HepG2 (cell line): ENCODE measurements around the gene IL11RA. TPM values are rescaled to one million over a fixed set of nuclear protein-coding genes. Genes with fewer than 3 reads are reported as not detected.

ENCODE experiments used
- FOXK2 ChIP-seq: fragments of 450-650 bp; IDR thresholded peaks from 2 replicates; pipeline ENCODE4 v1.6.1; 2016
- MAFF ChIP-seq: IDR thresholded peaks from 2 replicates; pipeline ENCODE4 v1.6.1; 2011; ENCODE audit warnings: low read depth, low read length, improper control_type of control experiment
- PITX1 ChIP-seq: sonication (generic); formaldehyde crosslinking; IDR thresholded peaks from 2 replicates; pipeline ENCODE4 v1.5.1; 2020; ENCODE audit warnings: mild to moderate bottlenecking, missing genetic modification reagents
- POGZ ChIP-seq: sonication (generic); formaldehyde crosslinking; IDR thresholded peaks from 2 replicates; pipeline ENCODE4 v1.4.0; 2020; ENCODE audit warnings: mild to moderate bottlenecking, missing genetic modification reagents
- RFX5 ChIP-seq: IDR thresholded peaks from 2 replicates; pipeline ENCODE4 v1.6.1; 2011; ENCODE audit warnings: low read depth, low read length, improper control_type of control experiment
- SAFB2 ChIP-seq: sonication (generic); formaldehyde crosslinking; IDR thresholded peaks from 2 replicates; pipeline ENCODE4 v1.5.1; 2020; ENCODE audit warnings: missing genetic modification reagents, low read depth, mild to moderate bottlenecking, borderline replicate concordance
- SNAPC2 ChIP-seq: sonication (generic); formaldehyde crosslinking; IDR thresholded peaks from 2 replicates; pipeline ENCODE4 v1.8.1; 2022; ENCODE audit warnings: mild to moderate bottlenecking, missing genetic modification reagents
- SOX6 ChIP-seq, 2 experiments: fragments of 450-650 bp in 1 of 2; sonication (generic) in 1 of 2; formaldehyde crosslinking in 1 of 2; IDR thresholded peaks; 2 replicates each; pipeline versions ENCODE4 v1.4.0 to v1.6.1; 2017 to 2020; ENCODE audit warnings: antibody characterized with exemption in 1 of 2, mild to moderate bottlenecking in 1 of 2, missing genetic modification reagents in 1 of 2
- THYN1 ChIP-seq: sonication (generic); formaldehyde crosslinking; IDR thresholded peaks from 2 replicates; pipeline ENCODE4 v1.8.1; 2023; ENCODE audit warnings: low read depth, mild to moderate bottlenecking, moderate library complexity, missing genetic modification reagents, borderline replicate concordance
- XBP1 ChIP-seq: sonication (generic); formaldehyde crosslinking; IDR thresholded peaks from 2 replicates; pipeline ENCODE4 v1.5.0; 2020; ENCODE audit warnings: missing genetic modification reagents
- YEATS4 ChIP-seq: sonication (generic); formaldehyde crosslinking; IDR thresholded peaks from 2 replicates; pipeline ENCODE4 v1.4.0; 2020; ENCODE audit warnings: missing genetic modification reagents, borderline replicate concordance
- ZNF232 ChIP-seq: sonication (generic); formaldehyde crosslinking; IDR thresholded peaks from 2 replicates; pipeline ENCODE4 v1.4.0; 2020; ENCODE audit warnings: missing genetic modification reagents, borderline replicate concordance
- ZNF234 ChIP-seq: sonication (generic); formaldehyde crosslinking; conservative IDR thresholded peaks from 2 replicates; pipeline ENCODE4 v1.5.1; 2020; ENCODE audit warnings: mild to moderate bottlenecking, missing genetic modification reagents
- ZNF564 ChIP-seq: sonication (generic); formaldehyde crosslinking; IDR thresholded peaks from 2 replicates; pipeline ENCODE4 v1.8.1; 2023; ENCODE audit warnings: mild to moderate bottlenecking, missing genetic modification reagents
- ZNF577 ChIP-seq: sonication (generic); formaldehyde crosslinking; IDR thresholded peaks from 2 replicates; pipeline ENCODE4 v1.4.0; 2020; ENCODE audit warnings: mild to moderate bottlenecking, low read depth, missing genetic modification reagents, borderline replicate concordance
- ZSCAN29 ChIP-seq: sonication (generic); formaldehyde crosslinking; conservative IDR thresholded peaks from 2 replicates; pipeline ENCODE4 v1.4.0; 2020; ENCODE audit warnings: mild to moderate bottlenecking, missing genetic modification reagents
- polyA plus RNA-seq, 8 experiments: library from polyadenylated mRNA; depleted of rRNA in 3 of 8; stranded (reverse) in 7 of 8; unstranded in 1 of 8; fragments of >200 nt; fragmentation: Illumina TruSeq in 4 of 8; extraction: Trizol in 4 of 8; gene quantifications; 2 replicates each; pipeline versions ENCODE4 v1.2.1 to v1.2.3, GENCODE V29; 2011 to 2016; ENCODE audit warnings: low read depth in 4 of 8, missing spikeins in 1 of 8, mixed read lengths in 1 of 8; ENCODE audit not compliant: insufficient read depth in 1 of 8
- total RNA-seq, 5 experiments: library from RNA; depleted of rRNA; stranded (reverse); fragments of >200 nt; fragmentation: Illumina TruSeq; extraction: Trizol; gene quantifications; 2 replicates each; pipeline ENCODE4 v1.2.3, GENCODE V29; 2016; ENCODE audit warnings: low read depth in 1 of 5
- TF ChIP-seq, protein P1 (sequence below): sonication (generic); formaldehyde crosslinking; IDR thresholded peaks from 2 replicates; pipeline ENCODE4 v1.5.0; 2020; ENCODE audit warnings: mild to moderate bottlenecking, low read depth, missing genetic modification reagents, borderline replicate concordance
- TF ChIP-seq, protein P2 (sequence below): sonication (generic); formaldehyde crosslinking; IDR thresholded peaks from 2 replicates; pipeline ENCODE4 v1.4.0; 2020; ENCODE audit warnings: missing genetic modification reagents
- TF ChIP-seq, protein P3 (sequence below): sonication (generic); formaldehyde crosslinking; IDR thresholded peaks from 2 replicates; pipeline ENCODE4 v1.4.0; 2020; ENCODE audit warnings: missing genetic modification reagents
- TF ChIP-seq, protein P4 (sequence below): sonication (generic); formaldehyde crosslinking; IDR thresholded peaks from 2 replicates; pipeline ENCODE4 v1.5.0; 2020; ENCODE audit warnings: missing genetic modification reagents, mild to moderate bottlenecking, borderline replicate concordance
- TF ChIP-seq, protein P5 (sequence below): sonication (generic); formaldehyde crosslinking; IDR thresholded peaks from 2 replicates; pipeline ENCODE4 v1.5.0; 2020; ENCODE audit warnings: mild to moderate bottlenecking, missing genetic modification reagents

The IL11RA gene
- total and polyA plus RNA-seq, 2 of the 13 experiments (the other 11 are each of a cell fraction or from before 2014, with no cell fraction given), result 2.0 to 4.2 TPM

DNA sequence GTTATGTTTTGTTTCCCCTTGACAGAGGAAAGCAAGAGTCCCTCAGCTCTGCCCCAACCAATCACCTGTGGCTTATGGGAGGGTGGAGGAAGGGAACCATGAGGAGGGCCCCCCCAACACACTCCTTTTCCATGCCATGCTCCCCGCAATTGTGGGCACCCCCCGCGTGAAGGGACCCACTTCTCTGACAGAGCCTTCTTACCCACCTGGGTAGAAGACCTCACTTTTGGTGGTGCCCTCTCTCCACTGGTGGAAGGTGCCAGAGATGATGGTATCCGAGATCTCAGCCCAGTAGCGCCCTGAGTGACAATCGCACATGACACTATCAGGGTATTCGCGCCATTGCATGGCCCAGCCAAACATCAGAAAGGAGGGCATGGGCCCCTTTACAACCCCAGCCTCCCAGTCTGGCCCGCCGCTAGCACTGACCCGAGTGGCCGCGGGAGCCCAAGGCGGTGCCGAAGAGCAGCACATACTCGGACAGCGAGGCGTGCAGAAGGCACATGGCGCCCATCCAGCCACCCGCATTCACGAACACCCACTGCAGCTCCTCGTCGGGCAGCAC is 15.1 kb upstream of the IL11RA start (continued):
- no peak for TF ChIP-seq ZSCAN29 (CRISPR knock-in tag)
- TF ChIP-seq, protein P1, sequence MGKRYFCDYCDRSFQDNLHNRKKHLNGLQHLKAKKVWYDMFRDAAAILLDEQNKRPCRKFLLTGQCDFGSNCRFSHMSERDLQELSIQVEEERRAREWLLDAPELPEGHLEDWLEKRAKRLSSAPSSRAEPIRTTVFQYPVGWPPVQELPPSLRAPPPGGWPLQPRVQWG (CRISPR knock-in tag), result no peak
- no peak for TF ChIP-seq SAFB2
- no peak for TF ChIP-seq MAFF
- TF ChIP-seq SOX6 (IDR thresholded peaks at IDR 0.05), result no peak
- no peak for TF ChIP-seq SOX6 (CRISPR knock-in tag; IDR thresholded peaks at IDR 0.05)
- no peak for TF ChIP-seq PITX1
- TF ChIP-seq XBP1, result no peak
- TF ChIP-seq, protein P2, sequence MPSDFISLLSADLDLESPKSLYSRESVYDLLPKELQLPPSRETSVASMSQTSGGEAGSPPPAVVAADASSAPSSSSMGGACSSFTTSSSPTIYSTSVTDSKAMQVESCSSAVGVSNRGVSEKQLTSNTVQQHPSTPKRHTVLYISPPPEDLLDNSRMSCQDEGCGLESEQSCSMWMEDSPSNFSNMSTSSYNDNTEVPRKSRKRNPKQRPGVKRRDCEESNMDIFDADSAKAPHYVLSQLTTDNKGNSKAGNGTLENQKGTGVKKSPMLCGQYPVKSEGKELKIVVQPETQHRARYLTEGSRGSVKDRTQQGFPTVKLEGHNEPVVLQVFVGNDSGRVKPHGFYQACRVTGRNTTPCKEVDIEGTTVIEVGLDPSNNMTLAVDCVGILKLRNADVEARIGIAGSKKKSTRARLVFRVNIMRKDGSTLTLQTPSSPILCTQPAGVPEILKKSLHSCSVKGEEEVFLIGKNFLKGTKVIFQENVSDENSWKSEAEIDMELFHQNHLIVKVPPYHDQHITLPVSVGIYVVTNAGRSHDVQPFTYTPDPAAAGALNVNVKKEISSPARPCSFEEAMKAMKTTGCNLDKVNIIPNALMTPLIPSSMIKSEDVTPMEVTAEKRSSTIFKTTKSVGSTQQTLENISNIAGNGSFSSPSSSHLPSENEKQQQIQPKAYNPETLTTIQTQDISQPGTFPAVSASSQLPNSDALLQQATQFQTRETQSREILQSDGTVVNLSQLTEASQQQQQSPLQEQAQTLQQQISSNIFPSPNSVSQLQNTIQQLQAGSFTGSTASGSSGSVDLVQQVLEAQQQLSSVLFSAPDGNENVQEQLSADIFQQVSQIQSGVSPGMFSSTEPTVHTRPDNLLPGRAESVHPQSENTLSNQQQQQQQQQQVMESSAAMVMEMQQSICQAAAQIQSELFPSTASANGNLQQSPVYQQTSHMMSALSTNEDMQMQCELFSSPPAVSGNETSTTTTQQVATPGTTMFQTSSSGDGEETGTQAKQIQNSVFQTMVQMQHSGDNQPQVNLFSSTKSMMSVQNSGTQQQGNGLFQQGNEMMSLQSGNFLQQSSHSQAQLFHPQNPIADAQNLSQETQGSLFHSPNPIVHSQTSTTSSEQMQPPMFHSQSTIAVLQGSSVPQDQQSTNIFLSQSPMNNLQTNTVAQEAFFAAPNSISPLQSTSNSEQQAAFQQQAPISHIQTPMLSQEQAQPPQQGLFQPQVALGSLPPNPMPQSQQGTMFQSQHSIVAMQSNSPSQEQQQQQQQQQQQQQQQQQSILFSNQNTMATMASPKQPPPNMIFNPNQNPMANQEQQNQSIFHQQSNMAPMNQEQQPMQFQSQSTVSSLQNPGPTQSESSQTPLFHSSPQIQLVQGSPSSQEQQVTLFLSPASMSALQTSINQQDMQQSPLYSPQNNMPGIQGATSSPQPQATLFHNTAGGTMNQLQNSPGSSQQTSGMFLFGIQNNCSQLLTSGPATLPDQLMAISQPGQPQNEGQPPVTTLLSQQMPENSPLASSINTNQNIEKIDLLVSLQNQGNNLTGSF (CRISPR knock-in tag), result peak; percentile 69; the same call in 1 of the 2 replicates
- no peak for TF ChIP-seq RFX5
- TF ChIP-seq YEATS4 (CRISPR knock-in tag), result no peak
- no peak for TF ChIP-seq THYN1 (CRISPR knock-in tag)
- no peak for TF ChIP-seq ZNF577
- TF ChIP-seq FOXK2, result no peak
- no peak for TF ChIP-seq POGZ (CRISPR knock-in tag)
- peak; percentile 85; the same call in 1 of the 2 replicates for TF ChIP-seq ZNF232 (CRISPR knock-in tag)
- no peak for TF ChIP-seq ZNF564 (CRISPR knock-in tag)
- TF ChIP-seq, protein P3, sequence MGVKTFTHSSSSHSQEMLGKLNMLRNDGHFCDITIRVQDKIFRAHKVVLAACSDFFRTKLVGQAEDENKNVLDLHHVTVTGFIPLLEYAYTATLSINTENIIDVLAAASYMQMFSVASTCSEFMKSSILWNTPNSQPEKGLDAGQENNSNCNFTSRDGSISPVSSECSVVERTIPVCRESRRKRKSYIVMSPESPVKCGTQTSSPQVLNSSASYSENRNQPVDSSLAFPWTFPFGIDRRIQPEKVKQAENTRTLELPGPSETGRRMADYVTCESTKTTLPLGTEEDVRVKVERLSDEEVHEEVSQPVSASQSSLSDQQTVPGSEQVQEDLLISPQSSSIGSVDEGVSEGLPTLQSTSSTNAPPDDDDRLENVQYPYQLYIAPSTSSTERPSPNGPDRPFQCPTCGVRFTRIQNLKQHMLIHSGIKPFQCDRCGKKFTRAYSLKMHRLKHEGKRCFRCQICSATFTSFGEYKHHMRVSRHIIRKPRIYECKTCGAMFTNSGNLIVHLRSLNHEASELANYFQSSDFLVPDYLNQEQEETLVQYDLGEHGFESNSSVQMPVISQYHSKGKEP, result no peak
- TF ChIP-seq SNAPC2 (CRISPR knock-in tag), result 0 out of 2 replicates have a peak, but pooled peaks have one; percentile 7
- TF ChIP-seq, protein P4, sequence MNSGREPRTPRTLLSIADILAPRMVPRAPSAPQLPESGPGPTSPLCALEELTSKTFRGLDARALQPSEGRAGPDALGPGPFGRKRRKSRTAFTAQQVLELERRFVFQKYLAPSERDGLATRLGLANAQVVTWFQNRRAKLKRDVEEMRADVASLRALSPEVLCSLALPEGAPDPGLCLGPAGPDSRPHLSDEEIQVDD (CRISPR knock-in tag), result no peak
- TF ChIP-seq, protein P5, sequence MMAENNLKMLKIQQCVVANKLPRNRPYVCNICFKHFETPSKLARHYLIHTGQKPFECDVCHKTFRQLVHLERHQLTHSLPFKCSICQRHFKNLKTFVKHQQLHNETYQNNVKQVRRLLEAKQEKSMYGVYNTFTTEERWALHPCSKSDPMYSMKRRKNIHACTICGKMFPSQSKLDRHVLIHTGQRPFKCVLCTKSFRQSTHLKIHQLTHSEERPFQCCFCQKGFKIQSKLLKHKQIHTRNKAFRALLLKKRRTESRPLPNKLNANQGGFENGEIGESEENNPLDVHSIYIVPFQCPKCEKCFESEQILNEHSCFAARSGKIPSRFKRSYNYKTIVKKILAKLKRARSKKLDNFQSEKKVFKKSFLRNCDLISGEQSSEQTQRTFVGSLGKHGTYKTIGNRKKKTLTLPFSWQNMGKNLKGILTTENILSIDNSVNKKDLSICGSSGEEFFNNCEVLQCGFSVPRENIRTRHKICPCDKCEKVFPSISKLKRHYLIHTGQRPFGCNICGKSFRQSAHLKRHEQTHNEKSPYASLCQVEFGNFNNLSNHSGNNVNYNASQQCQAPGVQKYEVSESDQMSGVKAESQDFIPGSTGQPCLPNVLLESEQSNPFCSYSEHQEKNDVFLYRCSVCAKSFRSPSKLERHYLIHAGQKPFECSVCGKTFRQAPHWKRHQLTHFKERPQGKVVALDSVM, result no peak
- TF ChIP-seq ZNF234 (CRISPR knock-in tag), result no peak
